Measurements from ENCODE around the gene SMURF1. TPM values are rescaled to one million over a fixed set of nuclear protein-coding genes. Genes with fewer than 3 reads are reported as not detected.

SMURF1 gene
- total RNA-seq, 3 donors from 2014 or later = 15.1 to 18.1 (median 17.1) TPM

DNA sequence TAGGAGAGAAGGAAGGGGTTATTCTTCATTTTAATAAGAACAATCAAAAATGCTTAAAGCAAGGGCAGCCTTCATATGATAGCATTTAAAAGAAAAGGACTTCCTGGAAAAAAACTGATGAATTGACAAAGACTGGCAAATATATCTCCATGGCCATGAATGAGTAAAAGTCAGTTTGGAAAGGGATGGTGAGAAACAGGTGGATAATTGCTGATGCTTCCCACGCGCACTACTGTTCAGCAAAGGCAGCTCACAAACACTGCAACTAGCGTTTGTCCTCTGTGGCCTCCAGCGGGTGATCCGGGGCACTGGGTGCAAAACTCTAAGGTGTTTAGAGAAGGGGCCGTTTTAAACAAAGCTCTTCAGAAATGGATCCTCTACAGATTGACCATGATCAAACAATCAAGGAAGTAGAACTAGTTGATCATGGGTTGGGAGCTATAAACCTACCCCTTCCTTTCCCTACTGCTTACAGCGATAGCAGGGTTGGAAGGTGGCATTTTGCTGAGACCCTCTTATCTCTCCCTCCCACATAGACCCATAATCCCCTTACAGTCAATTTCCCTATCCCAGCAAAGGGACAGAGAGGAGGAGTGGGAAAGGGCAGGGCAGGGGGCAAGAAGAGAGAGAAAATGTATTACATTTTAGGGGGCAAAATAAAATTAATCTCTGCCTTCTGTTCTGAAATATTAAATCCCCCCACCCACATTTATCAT, 53.8 kb downstream of the SMURF1 start:
- DNase-seq = no peak
- no peak for ATAC-seq
- H3K9me3 Mint-ChIP-seq = no peaks in the 10 kb centered on the region
- peaks cover 19% of the 10 kb centered on the region for H3K4me1 Mint-ChIP-seq (ENCODE audit: low read depth)
- H3K4me3 Mint-ChIP-seq = no peak overlapping the region
- no peaks in the 10 kb centered on the region for H3K27me3 Mint-ChIP-seq (ENCODE audit: low read depth)
- peaks cover 15% of the 10 kb centered on the region for H3K36me3 Mint-ChIP-seq (ENCODE audit: insufficient read depth)

- H3K36me3 Mint-ChIP-seq (ENCODE audit: insufficient read depth) = peaks cover 15% of the 10 kb centered on the region
- no peaks in the 10 kb centered on the region for H3K9me3 Mint-ChIP-seq
- ATAC-seq (no peak), DNase-seq (no peak)
- no peaks in the 10 kb centered on the region for H3K27me3 Mint-ChIP-seq (ENCODE audit: low read depth)
- H3K4me3 Mint-ChIP-seq = no peak overlapping the region
- H3K4me1 Mint-ChIP-seq (ENCODE audit: low read depth) = peaks cover 20% of the 10 kb centered on the region
Observed at GRCh38 chr7:99086944-99087343, 57.0 kb downstream of the SMURF1 start.

- H3K4me3 Mint-ChIP-seq = no peak overlapping the region
- H3K9me3 Mint-ChIP-seq = no peaks in the 10 kb centered on the region
- ATAC-seq = no peak
- DNase-seq = no peak
- H3K36me3 Mint-ChIP-seq (ENCODE audit: insufficient read depth) = peaks cover 15% of the 10 kb centered on the region
- no peaks in the 10 kb centered on the region for H3K27me3 Mint-ChIP-seq (ENCODE audit: low read depth)
- peaks cover 18% of the 10 kb centered on the region for H3K4me1 Mint-ChIP-seq (ENCODE audit: low read depth)
Observed at GRCh38 chr7:99086532-99086931, 57.4 kb downstream of the SMURF1 start.

GRCh38 chr7:99083733-99084132, 60.2 kb downstream of the SMURF1 start:
- Mint-ChIP-seq H3K4me3 (no peak overlapping the region), H3K27me3 (ENCODE audit: low read depth) (no peaks in the 10 kb centered on the region), H3K9me3 (no peaks in the 10 kb centered on the region), H3K4me1 (ENCODE audit: low read depth) (peaks cover 34% of the 10 kb centered on the region), H3K36me3 (ENCODE audit: insufficient read depth) (peaks cover 16% of the 10 kb centered on the region)
- ATAC-seq (no peak), DNase-seq (no peak)

DNA sequence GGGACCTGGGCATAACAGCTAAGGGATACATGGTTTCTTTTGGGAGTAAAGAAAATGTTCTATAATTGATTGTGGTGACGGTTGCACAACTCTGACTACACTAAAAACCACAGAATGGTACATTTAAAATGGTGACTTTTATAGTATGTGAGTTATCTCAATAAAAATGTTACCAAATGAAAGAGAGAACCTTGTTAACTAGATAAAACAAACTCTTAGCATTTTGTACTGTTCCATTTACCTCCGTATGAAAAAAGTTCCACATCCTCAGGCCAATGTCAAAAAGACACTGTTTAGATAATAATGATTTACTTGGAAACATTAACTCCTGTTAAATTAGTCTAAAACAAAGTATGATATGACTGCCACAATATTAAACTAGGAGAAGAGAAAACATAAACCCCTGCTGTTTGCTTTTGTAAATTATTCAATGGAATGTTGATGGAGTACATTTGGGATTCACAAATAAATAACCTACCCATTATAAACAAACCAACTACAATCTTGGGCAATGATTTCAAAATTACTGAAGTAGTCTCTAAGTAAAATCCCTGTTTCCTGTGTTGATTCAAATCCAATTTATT, 60.7 kb downstream of the SMURF1 start:
- Mint-ChIP-seq H3K9me3 (no peaks in the 10 kb centered on the region), H3K4me3 (no peak overlapping the region), H3K4me1 (ENCODE audit: low read depth) (peaks cover 31% of the 10 kb centered on the region), H3K27me3 (ENCODE audit: low read depth) (no peaks in the 10 kb centered on the region), H3K36me3 (ENCODE audit: insufficient read depth) (peaks cover 11% of the 10 kb centered on the region)
- no peak for ATAC-seq
- DNase-seq = no peak

GRCh38 chr7:99080679-99081078, 63.2 kb downstream of the SMURF1 start:
- Mint-ChIP-seq H3K9me3 (no peaks in the 10 kb centered on the region), H3K36me3 (ENCODE audit: insufficient read depth) (peaks cover 7% of the 10 kb centered on the region), H3K4me3 (no peak overlapping the region), H3K4me1 (ENCODE audit: low read depth) (peaks cover 38% of the 10 kb centered on the region), H3K27me3 (ENCODE audit: low read depth) (no peaks in the 10 kb centered on the region)
- DNase-seq = no peak
- ATAC-seq = no peak

- Mint-ChIP-seq H3K36me3 (ENCODE audit: insufficient read depth) (peaks cover 10% of the 10 kb centered on the region), H3K27me3 (ENCODE audit: low read depth) (no peaks in the 10 kb centered on the region), H3K4me3 (no peak overlapping the region), H3K4me1 (ENCODE audit: low read depth) (peaks cover 36% of the 10 kb centered on the region), H3K9me3 (no peaks in the 10 kb centered on the region)
- ATAC-seq (peak in 1 of 2 donors; percentile 51), DNase-seq (no peak)
Observed at GRCh38 chr7:99079104-99079503, 64.8 kb downstream of the SMURF1 start.

DNA sequence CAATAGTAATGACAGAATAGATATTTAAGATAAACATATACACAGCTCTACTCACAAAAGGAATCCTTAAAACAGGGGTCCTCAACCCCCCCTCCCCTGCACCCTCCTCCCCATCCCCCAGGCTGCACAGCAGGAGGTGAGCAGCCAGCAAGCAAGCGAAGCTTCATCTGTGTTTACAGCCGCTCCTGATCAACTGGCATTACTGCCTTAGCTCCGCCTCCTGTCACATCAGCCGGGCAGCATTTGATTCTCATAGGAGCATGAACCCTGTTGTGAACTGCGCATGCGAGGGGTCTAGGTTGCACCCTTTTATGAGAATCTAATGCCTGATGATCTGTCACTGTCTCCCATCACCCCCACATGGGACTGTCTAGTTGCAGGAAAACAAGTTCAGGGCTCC, 65.5 kb downstream of the SMURF1 start:
- Mint-ChIP-seq H3K4me3 (no peak overlapping the region), H3K4me1 (ENCODE audit: low read depth) (peaks cover 32% of the 10 kb centered on the region), H3K9me3 (no peaks in the 10 kb centered on the region), H3K27me3 (ENCODE audit: low read depth) (no peaks in the 10 kb centered on the region), H3K36me3 (ENCODE audit: insufficient read depth) (peaks cover 11% of the 10 kb centered on the region)
- no peak for DNase-seq
- no peak for ATAC-seq

GRCh38 chr7:99076615-99077014, 67.3 kb downstream of the SMURF1 start:
- H3K4me3 Mint-ChIP-seq = no peak overlapping the region
- ATAC-seq = no peak
- peaks cover 11% of the 10 kb centered on the region for H3K36me3 Mint-ChIP-seq (ENCODE audit: insufficient read depth)
- H3K4me1 Mint-ChIP-seq (ENCODE audit: low read depth) = peaks cover 26% of the 10 kb centered on the region
- H3K9me3 Mint-ChIP-seq = no peaks in the 10 kb centered on the region
- H3K27me3 Mint-ChIP-seq (ENCODE audit: low read depth) = no peaks in the 10 kb centered on the region
- DNase-seq = no peak

DNA sequence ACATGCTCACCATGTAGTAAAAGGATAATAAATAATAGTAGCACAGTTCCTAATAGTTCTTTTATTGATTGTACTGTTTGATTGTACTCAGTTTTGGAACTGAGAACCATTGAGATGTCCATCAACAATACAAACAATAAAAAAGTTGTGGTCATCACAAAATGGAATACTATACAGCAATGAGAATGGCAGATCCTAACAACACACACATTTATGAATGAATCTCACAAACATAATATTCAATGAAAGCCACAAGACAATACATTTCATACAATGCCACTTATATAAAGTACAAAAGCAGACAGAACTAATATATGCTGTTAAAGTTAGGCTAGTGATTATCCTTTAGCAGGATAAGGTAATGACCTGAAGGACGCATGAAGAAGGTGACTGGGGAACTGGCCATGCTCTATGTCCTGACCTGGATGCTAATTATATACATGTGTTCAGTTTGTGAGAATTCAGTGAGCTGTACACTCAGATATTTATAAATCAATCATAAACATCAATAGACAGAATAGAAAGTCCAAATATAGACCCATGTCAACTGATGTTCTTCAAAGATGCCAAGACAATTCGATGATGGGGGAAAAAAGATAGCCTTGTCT, 70.0 kb downstream of the SMURF1 start:
- H3K4me1 Mint-ChIP-seq (ENCODE audit: low read depth) = peaks cover 18% of the 10 kb centered on the region
- no peaks in the 10 kb centered on the region for H3K9me3 Mint-ChIP-seq
- no peak for ATAC-seq
- DNase-seq = no peak
- peaks cover 9% of the 10 kb centered on the region for H3K36me3 Mint-ChIP-seq (ENCODE audit: insufficient read depth)
- H3K4me3 Mint-ChIP-seq = no peak overlapping the region
- no peaks in the 10 kb centered on the region for H3K27me3 Mint-ChIP-seq (ENCODE audit: low read depth)

GRCh38 chr7:99072126-99072525, 71.8 kb downstream of the SMURF1 start:
- Mint-ChIP-seq H3K27me3 (ENCODE audit: low read depth) (no peaks in the 10 kb centered on the region), H3K4me3 (no peak overlapping the region), H3K4me1 (ENCODE audit: low read depth) (peaks cover 22% of the 10 kb centered on the region), H3K9me3 (no peaks in the 10 kb centered on the region), H3K36me3 (ENCODE audit: insufficient read depth) (peaks cover 9% of the 10 kb centered on the region)
- no peak for DNase-seq
- ATAC-seq = no peak

DNA sequence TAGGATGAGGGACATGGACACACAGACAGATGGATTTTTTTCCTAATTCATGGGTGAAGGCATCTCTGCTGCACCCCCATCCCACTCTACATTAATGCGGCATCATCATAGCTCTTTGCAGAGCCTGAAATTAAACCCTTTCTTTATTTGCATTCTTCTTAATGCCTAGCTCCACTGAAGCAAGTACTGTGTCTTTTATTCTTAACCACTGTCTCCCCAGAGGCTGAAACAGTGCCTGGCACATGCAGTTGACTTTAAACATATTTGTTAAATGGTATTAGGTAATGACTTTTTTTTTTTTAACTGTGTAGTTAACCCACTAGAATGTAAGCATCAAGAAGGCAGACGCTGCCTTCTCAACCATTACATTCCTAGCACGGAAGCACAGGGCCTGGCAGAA, 73.5 kb downstream of the SMURF1 start:
- peaks cover 7% of the 10 kb centered on the region for H3K36me3 Mint-ChIP-seq (ENCODE audit: insufficient read depth)
- H3K9me3 Mint-ChIP-seq = no peaks in the 10 kb centered on the region
- ATAC-seq (no peak), DNase-seq (no peak)
- H3K27me3 Mint-ChIP-seq (ENCODE audit: low read depth) = no peaks in the 10 kb centered on the region
- H3K4me3 Mint-ChIP-seq = no peak overlapping the region
- H3K4me1 Mint-ChIP-seq (ENCODE audit: low read depth) = peaks cover 19% of the 10 kb centered on the region

GRCh38 chr7:99061001-99061776, 82.7 kb downstream of the SMURF1 start:
- Mint-ChIP-seq H3K4me1 (ENCODE audit: low read depth) (peaks cover 17% of the 10 kb centered on the region), H3K27me3 (ENCODE audit: low read depth) (no peaks in the 10 kb centered on the region), H3K9me3 (no peaks in the 10 kb centered on the region), H3K4me3 (no peak overlapping the region), H3K36me3 (ENCODE audit: insufficient read depth) (peaks cover 13% of the 10 kb centered on the region)
- DNase-seq (no peak), ATAC-seq (no peak)

GRCh38 chr7:99054781-99055180, 89.1 kb downstream of the SMURF1 start:
- ATAC-seq = no peak
- Mint-ChIP-seq H3K9me3 (no peaks in the 10 kb centered on the region), H3K4me3 (no peak overlapping the region), H3K4me1 (ENCODE audit: low read depth) (peaks cover 1% of the 10 kb centered on the region), H3K27me3 (ENCODE audit: low read depth) (no peaks in the 10 kb centered on the region), H3K36me3 (ENCODE audit: insufficient read depth) (peaks cover 34% of the 10 kb centered on the region)
- no peak for DNase-seq
